Measurements from ENCODE around the gene RPP30.
A peak's percentile ranks its signal among the peaks of the same experiment; 100 is the strongest.
"Not testable (repeated sequence)": the region's sequence is repeated elsewhere in the genome, so short reads cannot be mapped to it uniquely, and the experiment has no call there.

The RPP30 gene

GRCh38 chr10:90890347-90890746, 18.6 kb downstream of the RPP30 start:
- Mint-ChIP-seq H3K36me3 (ENCODE audit: low read depth) (peaks cover 100% of the 10 kb centered on the region), H3K27me3 (no peaks in the 10 kb centered on the region), H3K27ac (peak overlapping the region; percentile 13), H3K4me1 (ENCODE audit: low read depth) (peaks cover 14% of the 10 kb centered on the region), H3K4me3 (no peak overlapping the region), H3K9me3 (no peaks in the 10 kb centered on the region)
- DNase-seq = no peak

- H3K27me3 Mint-ChIP-seq = no peaks in the 10 kb centered on the region
- no peaks in the 10 kb centered on the region for H3K9me3 Mint-ChIP-seq
- peaks cover 26% of the 10 kb centered on the region for H3K4me1 Mint-ChIP-seq (ENCODE audit: low read depth)
- H3K4me3 Mint-ChIP-seq = no peak overlapping the region
- H3K36me3 Mint-ChIP-seq (ENCODE audit: low read depth) = peaks cover 91% of the 10 kb centered on the region
- DNase-seq = no peak
- H3K27ac Mint-ChIP-seq = no peak overlapping the region
Measured at GRCh38 chr10:90893190-90893589, 21.4 kb downstream of the RPP30 start.

GRCh38 chr10:90896916-90897315, 25.1 kb downstream of the RPP30 start:
- not testable (repeated sequence) for DNase-seq, H3K27me3 Mint-ChIP-seq, H3K9me3 Mint-ChIP-seq, H3K4me3 Mint-ChIP-seq
- peak overlapping the region; percentile 26 for H3K27ac Mint-ChIP-seq
- peaks cover 15% of the 10 kb centered on the region for H3K4me1 Mint-ChIP-seq (ENCODE audit: low read depth)
- peaks cover 90% of the 10 kb centered on the region for H3K36me3 Mint-ChIP-seq (ENCODE audit: low read depth)

- no peak for DNase-seq
- peak overlapping the region; percentile 1 for H3K4me3 Mint-ChIP-seq
- peak overlapping the region; percentile 77 for H3K27ac Mint-ChIP-seq
- no peaks in the 10 kb centered on the region for H3K27me3 Mint-ChIP-seq
- H3K36me3 Mint-ChIP-seq (ENCODE audit: low read depth) = peaks cover 73% of the 10 kb centered on the region
- H3K4me1 Mint-ChIP-seq (ENCODE audit: low read depth) = peaks cover 19% of the 10 kb centered on the region
- peaks cover 13% of the 10 kb centered on the region for H3K9me3 Mint-ChIP-seq
Measured at GRCh38 chr10:90905925-90906324, 34.2 kb downstream of the RPP30 start.

GRCh38 chr10:90906596-90906995, 34.8 kb downstream of the RPP30 start:
- H3K27me3 Mint-ChIP-seq = no peaks in the 10 kb centered on the region
- no peak overlapping the region for H3K4me3 Mint-ChIP-seq
- peaks cover 13% of the 10 kb centered on the region for H3K9me3 Mint-ChIP-seq
- no peak for DNase-seq
- peaks cover 19% of the 10 kb centered on the region for H3K4me1 Mint-ChIP-seq (ENCODE audit: low read depth)
- peaks cover 66% of the 10 kb centered on the region for H3K36me3 Mint-ChIP-seq (ENCODE audit: low read depth)
- peak overlapping the region; percentile 77 for H3K27ac Mint-ChIP-seq

GRCh38 chr10:90911133-90912051, 39.6 kb downstream of the RPP30 start:
- no peak overlapping the region for H3K27ac Mint-ChIP-seq
- peaks cover 22% of the 10 kb centered on the region for H3K36me3 Mint-ChIP-seq (ENCODE audit: low read depth)
- H3K9me3 Mint-ChIP-seq = peaks cover 10% of the 10 kb centered on the region
- peak; percentile 44 for DNase-seq
- H3K27me3 Mint-ChIP-seq = no peaks in the 10 kb centered on the region
- H3K4me3 Mint-ChIP-seq = no peak overlapping the region
- H3K4me1 Mint-ChIP-seq (ENCODE audit: low read depth) = peaks cover 8% of the 10 kb centered on the region

GRCh38 chr10:90912174-90912573, 40.4 kb downstream of the RPP30 start:
- Mint-ChIP-seq H3K9me3 (peaks cover 10% of the 10 kb centered on the region), H3K4me1 (ENCODE audit: low read depth) (peaks cover 2% of the 10 kb centered on the region), H3K36me3 (ENCODE audit: low read depth) (peaks cover 14% of the 10 kb centered on the region), H3K4me3 (no peak overlapping the region), H3K27ac (no peak overlapping the region), H3K27me3 (no peaks in the 10 kb centered on the region)
- DNase-seq = no peak

GRCh38 chr10:90912854-90913479, 41.2 kb downstream of the RPP30 start:
- H3K27ac Mint-ChIP-seq = no peak overlapping the region
- H3K36me3 Mint-ChIP-seq (ENCODE audit: low read depth) = peaks cover 6% of the 10 kb centered on the region
- H3K27me3 Mint-ChIP-seq = no peaks in the 10 kb centered on the region
- H3K4me1 Mint-ChIP-seq (ENCODE audit: low read depth) = peaks cover 2% of the 10 kb centered on the region
- H3K9me3 Mint-ChIP-seq = peaks cover 7% of the 10 kb centered on the region
- H3K4me3 Mint-ChIP-seq = no peak overlapping the region
- no peak for DNase-seq

GRCh38 chr10:90913774-90914420, 42.1 kb downstream of the RPP30 start:
- no peak overlapping the region for H3K27ac Mint-ChIP-seq
- H3K4me3 Mint-ChIP-seq = no peak overlapping the region
- peaks cover 7% of the 10 kb centered on the region for H3K9me3 Mint-ChIP-seq
- H3K4me1 Mint-ChIP-seq (ENCODE audit: low read depth) = peaks cover 2% of the 10 kb centered on the region
- no peaks in the 10 kb centered on the region for H3K36me3 Mint-ChIP-seq (ENCODE audit: low read depth)
- DNase-seq = no peak
- no peaks in the 10 kb centered on the region for H3K27me3 Mint-ChIP-seq

GRCh38 chr10:90914992-90915765, 43.4 kb downstream of the RPP30 start:
- H3K9me3 Mint-ChIP-seq = peaks cover 2% of the 10 kb centered on the region
- DNase-seq = no peak
- peaks cover 2% of the 10 kb centered on the region for H3K4me1 Mint-ChIP-seq (ENCODE audit: low read depth)
- no peak overlapping the region for H3K4me3 Mint-ChIP-seq
- no peak overlapping the region for H3K27ac Mint-ChIP-seq
- peaks cover 4% of the 10 kb centered on the region for H3K27me3 Mint-ChIP-seq
- H3K36me3 Mint-ChIP-seq (ENCODE audit: low read depth) = no peaks in the 10 kb centered on the region

GRCh38 chr10:90915766-90916075, 43.9 kb downstream of the RPP30 start:
- Mint-ChIP-seq H3K4me1 (ENCODE audit: low read depth) (peaks cover 2% of the 10 kb centered on the region), H3K27ac (no peak overlapping the region), H3K27me3 (peaks cover 5% of the 10 kb centered on the region), H3K9me3 (no peaks in the 10 kb centered on the region), H3K4me3 (no peak overlapping the region), H3K36me3 (ENCODE audit: low read depth) (no peaks in the 10 kb centered on the region)
- no peak for DNase-seq

GRCh38 chr10:90916392-90917237, 44.8 kb downstream of the RPP30 start:
- Mint-ChIP-seq H3K36me3 (ENCODE audit: low read depth) (no peaks in the 10 kb centered on the region), H3K27ac (no peak overlapping the region), H3K4me1 (ENCODE audit: low read depth) (peaks cover 2% of the 10 kb centered on the region), H3K9me3 (no peaks in the 10 kb centered on the region), H3K4me3 (no peak overlapping the region), H3K27me3 (peaks cover 7% of the 10 kb centered on the region)
- no peak for DNase-seq

GRCh38 chr10:90917238-90917967, 45.6 kb downstream of the RPP30 start:
- Mint-ChIP-seq H3K36me3 (ENCODE audit: low read depth) (no peaks in the 10 kb centered on the region), H3K27ac (no peak overlapping the region), H3K4me3 (no peak overlapping the region), H3K27me3 (peaks cover 13% of the 10 kb centered on the region), H3K9me3 (no peaks in the 10 kb centered on the region), H3K4me1 (ENCODE audit: low read depth) (no peaks in the 10 kb centered on the region)
- no peak for DNase-seq
